Mucosa of gallbladder (tissue), 1 donor: Measurements from ENCODE around the gene FAIM2. TPM values are rescaled to one million over a fixed set of nuclear protein-coding genes. Genes with fewer than 3 reads are reported as not detected.

ENCODE experiments used
- DNase-seq: peaks from one replicate; pipeline ENCODE4 v3.0.0-alpha.2; 2020; ENCODE audit warnings: low spot score
- total RNA-seq: library from RNA; stranded (reverse); gene quantifications from one replicate; pipeline ENCODE4 v1.2.1, GENCODE V29; 2021
- donor health status: DM: no; HTN: no; CAD: no.

Gene FAIM2
- total RNA-seq: 13.0 TPM

- peak; percentile 50 for DNase-seq
These were observed at the start of gene FAIM2 for GRCh38 chr12:49903700-49904423. Gene FAIM2 (minus strand): TSS chr12:49903900. CDS start chr12:49903792, 108 bp downstream.

- DNase-seq: no peak
These were observed 49.5 kb upstream of the FAIM2 start for GRCh38 chr12:49953151-49953550.

GRCh38 chr12:49952391-49953055 lies 48.8 kb upstream of the FAIM2 start:
- DNase-seq: no peak

- DNase-seq: no peak
These were observed 47.9 kb upstream of the FAIM2 start for GRCh38 chr12:49951411-49952240.

- no peak for DNase-seq
These were observed 46.9 kb upstream of the FAIM2 start, which contains the start of gene AQP2 for GRCh38 chr12:49950273-49951251. Gene AQP2 (plus strand): TSS chr12:49950737. CDS start chr12:49950831, 94 bp downstream.

GRCh38 chr12:49949866-49950265 lies 46.2 kb upstream of the FAIM2 start:
- no peak for DNase-seq

GRCh38 chr12:49948866-49949845 lies 45.5 kb upstream of the FAIM2 start:
- no peak for DNase-seq

- DNase-seq: no peak
These were observed 44.0 kb upstream of the FAIM2 start for GRCh38 chr12:49947593-49948226.

GRCh38 chr12:49946497-49946896 lies 42.8 kb upstream of the FAIM2 start:
- DNase-seq: no peak

GRCh38 chr12:49946086-49946485 lies 42.4 kb upstream of the FAIM2 start:
- DNase-seq: no peak

- DNase-seq: peak; percentile 81
These were observed 41.8 kb upstream of the FAIM2 start for GRCh38 chr12:49945394-49946080.

- DNase-seq: no peak
These were observed 41.0 kb upstream of the FAIM2 start for GRCh38 chr12:49944718-49945117.

GRCh38 chr12:49944046-49944445 lies 40.3 kb upstream of the FAIM2 start:
- no peak for DNase-seq

- no peak for DNase-seq
These were observed 39.9 kb upstream of the FAIM2 start for GRCh38 chr12:49943625-49943960.

- no peak for DNase-seq
These were observed 39.4 kb upstream of the FAIM2 start for GRCh38 chr12:49942921-49943624.

GRCh38 chr12:49942512-49942893 lies 38.8 kb upstream of the FAIM2 start:
- DNase-seq: no peak

GRCh38 chr12:49941556-49942511 lies 38.1 kb upstream of the FAIM2 start:
- DNase-seq: no peak
